Right lobe of liver (tissue), 6 donors: Measurements from ENCODE around the gene GPER1. TPM values are rescaled to one million over a fixed set of nuclear protein-coding genes. Genes with fewer than 3 reads are reported as not detected.
"Not testable (repeated sequence)": the region's sequence is repeated elsewhere in the genome, so short reads cannot be mapped to it uniquely, and the experiment has no call there.

Experiments
- ATAC-seq, 4 donors: fragments of 200-7000 bp; cut with Tn5 transposase; one replicate each; pipeline ENCODE4 v1.9.1; 2020; ENCODE audit warnings: mild to moderate bottlenecking in 4 of 4, moderate library complexity in 4 of 4
- DNase-seq, 3 donors: peaks; one replicate each; pipeline ENCODE4 v3.0.0-alpha.2; 2020
- H3K27ac ChIP-seq, 3 donors: fragments of 200-600 bp; one replicate each; pipeline ENCODE4 v1.8.0; 2022
- H3K27me3 ChIP-seq, 2 donors: fragments of 200-600 bp; one replicate each; pipeline ENCODE4 v1.8.0; 2022
- H3K36me3 ChIP-seq, 4 donors: fragments of 200-600 bp; sonication (generic) in 1 of 4; one replicate each; pipeline versions ENCODE4 v1.5.1 to v1.8.0; 2017 to 2022; ENCODE audit warnings: control low read depth in 1 of 4
- H3K4me1 ChIP-seq, 4 donors: fragments of 200-600 bp; sonication (generic) in 1 of 4; one replicate each; pipeline versions ENCODE4 v1.5.1 to v1.8.0; 2017 to 2022; ENCODE audit warnings: control low read depth in 1 of 4
- H3K4me3 ChIP-seq, 3 donors: fragments of 200-600 bp; one replicate each; pipeline ENCODE4 v1.8.0; 2022
- H3K9me3 ChIP-seq, 4 donors: fragments of 200-600 bp; sonication (generic) in 1 of 4; one replicate each; pipeline versions ENCODE4 v1.5.1 to v1.8.0; 2017 to 2022; ENCODE audit warnings: control low read depth in 1 of 4
- CTCF ChIP-seq, 4 donors: fragments of 200-600 bp in 3 of 4; fragments of 450-650 bp in 1 of 4; IDR thresholded peaks; one replicate each; pipeline versions ENCODE4 v1.5.1 to v1.8.0; 2016 to 2022; ENCODE audit warnings: antibody characterized with exemption in 4 of 4, mild to moderate bottlenecking in 2 of 4
- POLR2A ChIP-seq: fragments of 450-650 bp; IDR thresholded peaks from one replicate; pipeline ENCODE4 v1.6.1; 2017; ENCODE audit warnings: antibody characterized with exemption, mild to moderate bottlenecking
- WGBS: methylation state at CpG from one replicate; pipeline ENCODE4 v1.1.6; 2018; ENCODE audit warnings: low coverage, low lambda C conversion rate; ENCODE audit not compliant: insufficient coverage; ENCODE audit errors: missing lambda C conversion rate; 5-methylcytosine and 5-hydroxymethylcytosine counted together
- intact Hi-C, 2 donors: fragments of 100-400 bp; cut with DNase I; formaldehyde crosslinking; loops; one replicate each; pipeline versions ENCODE4 v1.11.2 to v1.14.1; 2022
- total RNA-seq, 6 experiments: library from RNA; depleted of rRNA in 2 of 6; stranded (reverse); fragments of >200 nt in 2 of 6; fragmentation: NEBNext Ultra II Directional in 3 of 6; extraction: Animal tissue kit (Norgen Biotek cat#: 25700) in 3 of 6; gene quantifications; one replicate each; pipeline versions ENCODE4 v1.1.0 to v1.2.4, GENCODE V29; 2016 to 2023
- donor health status: DM: no; HTN: yes; CAD: no.
- donor health status: DM: no; HTN: no; CAD: no.
- donor health status: DM: no; HTN: no; CAD: no.
- donor health status: DM: no; HTN: yes; CAD: no.
- donor health status: DM: no; HTN: yes; CAD: no.

GPER1 gene
- total RNA-seq, 6 experiments from 2014 or later = 7.0 to 26.4 (median 11.9) TPM

DNA sequence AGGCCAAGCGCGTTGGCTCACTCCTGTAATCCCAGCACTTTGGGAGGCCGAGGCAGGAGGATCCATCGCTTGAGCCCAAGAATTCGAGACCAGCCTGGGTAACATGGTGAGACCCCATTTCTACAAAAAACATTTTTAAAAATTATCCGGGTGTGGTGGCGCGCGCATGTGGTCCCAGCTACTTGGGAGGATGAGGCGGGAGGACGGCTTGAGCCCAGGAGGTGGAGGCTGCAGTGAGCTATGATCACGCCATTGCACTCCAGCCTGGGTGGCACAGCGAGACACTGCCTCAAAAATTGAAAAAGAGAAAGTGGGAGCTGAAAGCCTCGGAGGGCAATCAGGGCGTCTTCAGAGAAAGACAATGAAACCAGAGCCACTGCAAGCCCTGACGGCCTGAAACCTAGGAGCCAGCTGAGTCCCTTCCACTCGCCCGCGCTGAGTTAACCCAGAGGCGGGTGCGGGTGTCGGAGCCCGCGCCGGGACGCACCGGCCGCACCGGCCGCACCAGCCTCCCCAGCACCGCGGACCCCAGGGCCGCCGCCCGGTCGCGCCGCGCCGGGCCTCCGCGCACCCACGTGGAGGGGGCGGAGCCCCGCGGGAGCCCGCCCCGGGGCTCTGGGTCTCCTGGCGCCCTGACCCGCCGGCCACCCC is 49.7 kb downstream of the GPER1 start:
- 30% methylated on average over 11 of the region's 51 CpGs for whole genome bisulfite sequencing
- ATAC-seq (peak; percentile 68 to 89 (median 80)), DNase-seq (no peak)
- no peaks in the 10 kb centered on the region for H3K9me3 ChIP-seq
- H3K27ac ChIP-seq = peak overlapping the region in 1 of 3 donors; percentile 63
- H3K27me3 ChIP-seq = no peaks in the 10 kb centered on the region
- H3K4me3 ChIP-seq = peak overlapping the region; percentile 56 to 82 (median 69)
- H3K4me1 ChIP-seq = peaks cover 0 to 8% (median 2%) of the 10 kb centered on the region in 4 donors
- no peaks in the 10 kb centered on the region for H3K36me3 ChIP-seq
- no peak for TF ChIP-seq POLR2A
- peak in 1 of 4 donors; percentile 8 for TF ChIP-seq CTCF (IDR thresholded peaks at IDR 0.05)
- intact Hi-C loops = no loop called here

GRCh38 chr7:1140476-1141104 is 52.7 kb downstream of the GPER1 start:
- TF ChIP-seq POLR2A = no peak
- TF ChIP-seq CTCF (IDR thresholded peaks at IDR 0.05) = no peak
- no peak for DNase-seq
- no peak for ATAC-seq
- H3K4me3 ChIP-seq = no peak overlapping the region
- H3K27ac ChIP-seq = no peak overlapping the region
- H3K9me3 ChIP-seq = no peaks in the 10 kb centered on the region
- intact Hi-C loops = loop anchor here in 1 of 2 donors (10.0 kb wide), 1 partner anchor 146 kb away; no protein-coding TSS in a partner anchor
- no peaks in the 10 kb centered on the region for H3K36me3 ChIP-seq
- H3K4me1 ChIP-seq = peaks cover 0 to 15% (median 6%) of the 10 kb centered on the region in 4 donors
- WGBS = 76% methylated on average over 4 of the region's 4 CpGs
- H3K27me3 ChIP-seq = no peaks in the 10 kb centered on the region

DNA sequence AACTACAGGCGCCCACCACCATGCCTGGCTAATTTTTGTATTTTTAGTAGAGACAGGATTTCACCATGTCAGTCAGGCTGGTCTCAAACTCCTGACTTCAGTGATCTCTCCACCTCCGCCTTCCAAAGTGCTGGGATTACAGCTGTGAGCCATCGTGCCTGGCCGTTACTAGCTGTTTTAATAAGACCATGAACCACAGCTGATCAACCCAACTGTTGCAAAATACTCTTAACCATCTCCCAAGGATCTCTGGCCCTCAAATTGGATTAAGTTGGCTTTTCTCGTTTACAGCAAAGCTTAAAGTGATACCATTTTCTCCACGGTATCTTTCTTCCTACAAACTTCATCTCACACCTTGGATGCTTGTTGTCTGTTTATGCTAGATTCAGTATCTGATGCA is 53.7 kb downstream of the GPER1 start:
- no peak for ATAC-seq
- no peak overlapping the region for H3K27ac ChIP-seq
- H3K4me3 ChIP-seq = no peak overlapping the region
- WGBS = 75% methylated on average over 5 of the region's 6 CpGs
- peaks cover 0 to 15% (median 5%) of the 10 kb centered on the region in 4 donors for H3K4me1 ChIP-seq
- TF ChIP-seq CTCF (IDR thresholded peaks at IDR 0.05) = no peak
- no peak for TF ChIP-seq POLR2A
- no peak for DNase-seq
- no peaks in the 10 kb centered on the region for H3K27me3 ChIP-seq
- H3K9me3 ChIP-seq = no peaks in the 10 kb centered on the region
- intact Hi-C loops = loop anchor here in 1 of 2 donors (10.0 kb wide), 1 partner anchor 147 kb away; no protein-coding TSS in a partner anchor
- H3K36me3 ChIP-seq = no peaks in the 10 kb centered on the region

- 59% methylated on average over 5 of the region's 14 CpGs for WGBS
- ATAC-seq (no peak), DNase-seq (peak in 1 of 3 donors; percentile 6)
- H3K9me3 ChIP-seq = no peaks in the 10 kb centered on the region
- no peaks in the 10 kb centered on the region for H3K27me3 ChIP-seq
- H3K27ac ChIP-seq = no peak overlapping the region
- intact Hi-C loops = loop anchor here in 1 of 2 donors (10.0 kb wide), 1 partner anchor 147 kb away; no protein-coding TSS in a partner anchor
- no peak for TF ChIP-seq CTCF (IDR thresholded peaks at IDR 0.05)
- TF ChIP-seq POLR2A = no peak
- no peak overlapping the region for H3K4me3 ChIP-seq
- peaks cover 0 to 15% (median 3%) of the 10 kb centered on the region in 4 donors for H3K4me1 ChIP-seq
- H3K36me3 ChIP-seq = no peaks in the 10 kb centered on the region
Measured at GRCh38 chr7:1142051-1142635, 54.2 kb downstream of the GPER1 start.

DNA sequence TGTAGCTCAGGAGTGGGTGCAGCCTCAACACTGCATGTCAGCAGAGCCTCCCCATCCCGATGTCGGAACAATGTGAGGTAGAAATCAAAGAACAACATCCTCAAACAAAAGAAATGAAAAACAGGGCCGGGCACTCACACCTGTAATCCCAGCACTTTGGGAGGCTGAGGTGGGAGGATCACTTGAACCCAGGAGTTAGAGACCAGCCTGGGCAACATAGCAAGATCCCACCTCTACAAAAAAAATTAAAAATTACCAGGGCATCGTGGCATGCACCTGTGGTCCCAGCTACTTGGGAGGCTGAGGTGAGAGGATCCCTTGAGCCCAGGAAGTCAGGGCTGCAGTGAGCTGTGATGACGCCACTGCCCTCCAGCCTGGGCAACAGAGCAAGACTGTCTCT is 55.1 kb downstream of the GPER1 start:
- intact Hi-C loops = loop anchor here in 1 of 2 donors (10.0 kb wide), 1 partner anchor 148 kb away; no protein-coding TSS in a partner anchor
- WGBS = 87% methylated on average over 5 of the region's 5 CpGs
- ATAC-seq, H3K27ac ChIP-seq, H3K36me3 ChIP-seq, H3K4me3 ChIP-seq, DNase-seq, H3K27me3 ChIP-seq, H3K9me3 ChIP-seq: not testable (repeated sequence)
- peaks cover 0 to 15% (median 2%) of the 10 kb centered on the region in 4 donors for H3K4me1 ChIP-seq
